NCI-H1105 (cell line): ENCODE data around the gene RIBC2.
A peak's percentile ranks its signal among the peaks of the same experiment; 100 is the strongest.
"Not testable (repeated sequence)": the region's sequence is repeated elsewhere in the genome, so short reads cannot be mapped to it uniquely, and the experiment has no call there.

Experiments
- DNase-seq: peaks from one replicate; lab custom pipeline; 2025; lab: John Stamatoyannopoulos, UW

The RIBC2 gene

DNA sequence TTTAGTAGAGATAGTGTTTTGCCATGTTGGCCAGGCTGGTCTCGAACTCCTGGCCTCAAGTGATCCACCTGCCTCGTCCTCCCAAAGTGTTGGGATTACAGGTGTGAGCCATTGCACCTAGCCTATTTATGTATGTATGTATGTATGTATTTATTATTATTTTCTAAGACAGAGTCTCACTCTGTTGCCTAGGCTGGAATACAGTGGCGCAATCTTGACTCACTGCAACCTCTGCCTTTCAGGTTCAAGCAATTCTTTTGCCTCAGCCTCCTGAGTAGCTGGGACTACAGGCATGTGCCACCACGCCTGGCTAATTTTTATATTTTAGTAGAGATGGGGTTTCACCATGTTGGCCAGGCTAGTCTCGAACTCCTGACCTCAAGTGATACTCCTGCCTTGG is 35.9 kb downstream of the RIBC2 start:
- not testable (repeated sequence) for DNase-seq

DNA sequence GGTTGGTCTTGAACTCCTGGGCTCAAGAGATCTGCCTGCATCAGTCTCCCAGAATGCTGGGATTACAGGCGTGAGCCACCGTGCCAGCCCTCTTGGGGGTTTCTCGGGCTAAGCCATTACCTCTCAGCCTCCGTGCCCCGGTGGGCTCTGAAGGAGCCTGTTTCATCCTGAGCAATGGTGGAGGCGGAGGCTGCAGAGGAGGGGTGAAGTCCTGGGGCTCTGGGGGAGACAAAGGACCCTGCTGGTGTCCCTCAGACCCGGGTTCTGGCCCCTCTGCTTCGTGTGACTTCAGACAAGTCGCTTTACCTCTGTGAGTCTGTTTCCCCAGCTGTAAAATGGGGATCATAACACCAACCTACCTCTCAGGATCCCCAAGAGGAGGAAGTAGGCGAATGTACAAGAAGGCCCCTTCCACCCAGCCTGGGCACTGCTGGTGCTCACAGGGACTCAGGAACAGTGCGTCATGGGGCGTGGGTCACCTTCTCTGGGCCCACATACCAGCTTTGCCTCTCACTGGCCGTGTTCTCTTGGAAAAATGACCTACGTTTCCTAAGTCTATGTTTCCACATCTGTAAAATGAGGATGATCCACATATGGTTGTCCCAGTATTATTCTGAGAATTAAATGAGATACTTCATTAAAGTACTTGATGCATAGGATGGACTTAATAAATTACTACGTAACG is 36.8 kb downstream of the RIBC2 start:
- DNase-seq = no peak

DNA sequence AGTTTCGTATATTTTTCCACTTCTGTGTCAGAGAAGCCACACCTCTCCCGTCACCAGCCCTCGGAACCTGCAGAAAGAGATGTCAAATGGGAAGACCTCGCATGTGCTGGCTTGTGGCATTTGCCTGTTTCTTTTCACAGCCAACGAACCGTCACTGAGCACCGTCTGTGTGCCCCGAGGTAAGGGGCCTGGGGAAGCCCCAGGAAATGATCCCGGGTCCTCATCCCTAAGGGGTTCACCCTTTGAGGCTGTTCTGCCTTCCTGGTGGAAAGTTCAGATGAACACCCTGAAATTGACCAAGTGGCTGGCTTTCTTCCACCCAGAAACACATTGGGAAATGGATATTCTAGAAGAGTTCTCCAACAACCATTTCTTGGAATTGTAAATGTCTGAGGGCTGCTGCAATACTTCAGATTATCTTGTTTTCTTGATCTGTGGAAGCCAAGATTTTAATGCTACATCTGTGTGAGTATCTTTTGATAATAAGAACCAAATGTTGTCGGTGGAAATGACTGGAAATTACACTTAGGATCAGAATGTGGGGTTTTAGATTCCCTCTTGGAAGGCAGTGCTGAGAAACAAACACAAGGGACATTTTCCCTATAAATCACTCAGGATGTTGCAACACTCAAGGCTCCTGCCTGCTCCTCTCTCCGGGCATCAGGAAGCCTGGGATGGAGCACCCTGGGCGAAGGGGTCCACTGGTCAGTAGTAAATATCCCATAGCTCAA is 37.6 kb downstream of the RIBC2 start:
- no peak for DNase-seq

DNA sequence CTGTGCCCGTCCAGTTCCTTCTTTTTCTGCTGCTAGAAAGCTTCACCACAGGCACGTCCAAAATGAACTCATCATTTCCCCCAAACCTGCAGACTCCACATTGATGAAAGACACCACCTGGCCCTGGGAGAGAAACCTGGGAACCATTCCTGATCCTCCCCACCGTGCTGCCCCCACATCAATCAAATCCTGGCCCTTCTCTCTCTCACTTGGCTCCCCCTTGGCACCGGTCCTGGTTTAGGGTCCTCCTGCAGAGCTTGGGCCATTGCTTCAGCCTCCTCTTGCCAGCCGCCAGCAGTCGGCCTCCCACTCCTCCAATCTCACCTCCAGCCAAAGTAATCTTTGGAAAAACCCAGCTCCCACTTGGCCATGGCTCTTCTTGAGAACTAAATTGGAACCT is 38.5 kb downstream of the RIBC2 start:
- no peak for DNase-seq

DNA sequence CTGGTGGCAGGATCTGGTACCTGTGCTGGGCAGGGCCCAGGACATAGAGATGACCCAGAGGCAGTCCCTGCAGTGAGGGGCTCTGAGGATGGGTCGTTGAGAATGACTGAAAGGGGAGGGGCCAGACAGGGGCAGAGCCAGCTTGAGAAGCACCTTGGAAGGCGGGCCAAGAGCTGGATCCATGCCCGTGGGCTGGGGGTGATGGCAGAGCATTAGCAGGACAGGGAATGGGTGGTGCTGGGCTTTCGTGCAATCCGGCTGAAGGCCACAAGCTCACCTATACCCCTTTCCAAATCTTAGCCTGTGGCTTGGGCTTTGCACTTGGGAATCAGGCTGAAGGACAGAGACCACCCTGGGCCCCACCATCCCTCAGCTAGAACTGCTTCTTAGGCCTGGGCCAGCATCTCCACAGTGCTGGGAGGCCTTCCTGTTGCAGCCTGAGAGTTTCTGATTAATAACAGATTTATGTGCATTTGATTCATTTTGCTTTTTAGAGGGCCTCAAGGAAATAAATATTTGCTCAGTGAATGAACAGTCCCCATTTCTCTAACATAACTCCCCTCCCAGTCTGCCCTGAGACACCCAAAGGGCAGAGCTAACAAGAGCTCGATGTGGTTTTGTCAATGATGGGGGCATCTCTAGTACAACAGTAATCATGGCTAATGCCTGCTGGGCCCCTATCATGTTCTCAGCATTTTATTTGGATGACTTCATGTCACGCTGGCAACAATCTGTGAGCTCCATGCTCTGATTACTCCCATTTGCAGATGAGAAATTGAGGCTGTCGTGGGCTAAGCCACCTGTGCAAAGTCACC is 39.3 kb downstream of the RIBC2 start:
- DNase-seq = no peak

DNA sequence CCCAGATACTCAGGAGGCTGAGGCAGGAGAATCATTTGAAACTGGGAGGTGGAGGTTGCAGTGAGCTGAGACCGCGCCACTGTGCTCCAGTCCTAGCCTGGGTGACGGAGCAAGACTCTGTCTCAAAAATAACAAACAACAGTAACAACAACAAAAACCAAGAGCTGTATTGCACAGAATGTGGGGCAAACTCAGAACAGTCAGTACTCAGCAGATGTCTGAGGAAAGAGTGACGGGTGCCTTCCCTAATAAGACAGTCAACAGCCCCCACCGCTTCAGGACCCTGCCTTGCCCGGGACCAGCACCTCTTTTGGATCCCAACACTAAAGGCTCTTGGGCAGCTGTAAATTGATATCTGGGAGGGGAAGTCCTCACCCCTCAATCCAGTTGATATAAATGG is 40.3 kb downstream of the RIBC2 start:
- DNase-seq = no peak

DNA sequence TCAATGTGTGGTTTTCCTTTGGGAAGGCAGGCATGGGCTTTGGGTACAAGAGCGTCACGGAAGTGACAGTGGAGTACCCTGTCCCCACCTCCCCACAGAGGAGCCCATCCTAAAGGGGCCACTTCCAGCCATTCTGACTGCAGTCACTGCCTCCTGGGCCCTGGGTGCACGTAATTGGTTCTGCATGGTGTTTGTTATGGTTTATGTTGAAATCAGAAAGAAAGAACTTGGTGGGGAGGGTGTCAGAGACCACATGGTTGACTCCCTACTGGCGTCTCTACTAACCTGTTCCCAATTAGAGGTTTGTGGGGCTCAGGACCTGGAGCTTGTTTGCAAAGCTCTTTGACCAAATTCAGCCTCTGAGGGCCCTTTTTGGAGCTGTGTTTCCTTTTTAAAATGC is 40.8 kb downstream of the RIBC2 start:
- no peak for DNase-seq

DNA sequence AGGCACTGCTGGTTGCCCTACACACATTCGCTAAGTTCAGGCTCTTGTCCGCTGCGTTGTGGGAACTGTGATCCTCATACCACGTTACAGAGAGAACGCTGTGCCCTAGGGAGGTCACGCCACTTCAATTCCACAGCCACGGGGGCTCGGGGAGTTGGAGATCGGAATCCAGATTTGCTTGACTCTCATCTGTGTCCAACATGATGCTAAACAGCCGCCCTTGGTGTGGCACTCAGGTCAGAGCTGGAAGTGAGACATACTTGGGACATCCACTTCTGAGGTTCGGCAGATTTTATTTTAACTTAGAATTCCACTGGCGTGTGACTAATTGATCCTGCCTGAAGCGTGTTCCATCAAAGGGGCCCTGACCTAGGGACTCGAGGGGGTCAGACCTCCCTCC is 41.7 kb downstream of the RIBC2 start:
- DNase-seq = no peak

DNA sequence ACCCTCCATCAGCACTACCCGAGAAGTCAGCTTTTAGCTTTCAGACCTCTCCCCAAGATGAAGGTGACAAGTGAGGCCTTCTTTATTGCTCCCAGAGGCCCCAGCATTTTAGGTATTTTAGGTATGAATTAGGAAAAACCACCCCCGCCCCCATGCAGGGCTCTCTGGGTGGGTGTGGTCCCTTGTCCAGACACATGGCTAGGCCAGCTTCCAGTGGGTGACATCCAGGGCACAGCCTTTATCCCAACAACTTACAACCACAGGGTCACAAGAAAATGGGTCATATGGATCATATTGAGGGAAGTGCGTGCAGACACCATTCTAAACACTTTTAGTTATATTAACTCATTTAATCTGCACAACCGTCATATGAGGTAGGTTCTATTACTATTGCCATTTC is 42.1 kb downstream of the RIBC2 start:
- DNase-seq = no peak

DNA sequence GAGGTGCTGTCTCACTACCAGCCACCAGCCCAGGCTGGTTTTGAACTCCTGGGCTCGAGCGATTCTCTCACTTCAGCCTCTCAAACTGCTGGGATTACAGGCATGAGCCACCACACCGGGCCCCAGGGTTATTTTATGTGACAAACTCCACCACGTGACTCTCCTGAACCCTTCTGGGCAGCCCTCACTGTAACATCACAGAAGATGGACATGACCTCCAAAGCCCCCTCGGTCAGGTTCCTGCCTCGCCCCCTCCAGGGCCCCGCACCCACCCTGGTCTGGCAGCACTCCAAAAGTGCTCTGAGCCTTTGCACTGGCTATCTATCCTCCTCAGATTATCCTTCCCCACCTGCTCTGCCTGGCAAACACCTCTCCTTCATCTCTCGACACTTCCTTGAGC is 43.3 kb downstream of the RIBC2 start:
- DNase-seq = no peak

DNA sequence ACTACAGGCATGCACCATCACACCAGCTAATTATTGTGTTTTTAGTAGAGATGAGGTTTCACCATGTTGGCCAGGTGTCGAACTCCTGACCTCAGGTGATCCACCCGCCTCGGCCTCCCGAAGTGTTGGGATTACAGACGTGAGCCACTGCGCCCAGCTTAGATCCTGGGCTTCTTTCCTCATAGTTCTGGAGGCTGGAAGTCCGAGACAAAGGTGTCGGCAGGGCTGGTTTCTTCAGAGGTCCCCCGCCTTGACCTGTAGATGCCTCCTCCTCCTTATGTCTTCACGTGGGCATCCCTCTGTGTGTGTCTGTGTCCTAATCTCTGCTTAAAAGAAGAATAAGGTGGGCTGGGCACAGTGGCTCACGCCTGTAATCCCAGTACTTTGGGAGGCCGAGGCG is 45.0 kb downstream of the RIBC2 start:
- no peak for DNase-seq

DNA sequence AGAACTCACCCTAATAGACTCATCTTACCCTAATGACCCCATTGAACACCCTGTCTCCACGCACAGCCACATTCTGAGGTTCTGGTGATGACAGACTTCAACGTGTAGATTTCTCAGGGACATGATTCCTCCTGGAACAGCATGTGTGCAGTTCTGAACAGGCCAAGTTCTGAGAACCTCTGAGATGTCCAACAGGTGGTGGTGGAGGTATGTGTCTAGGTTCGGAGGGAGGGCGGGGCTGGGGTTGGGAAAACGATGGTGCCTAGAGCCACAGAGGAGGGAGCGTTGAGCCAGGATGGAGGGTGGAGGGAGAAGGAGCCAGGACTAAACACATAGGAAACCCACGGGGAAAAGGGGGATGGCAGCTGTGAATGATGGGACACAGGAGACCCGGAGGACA is 45.7 kb downstream of the RIBC2 start:
- DNase-seq = no peak

DNA sequence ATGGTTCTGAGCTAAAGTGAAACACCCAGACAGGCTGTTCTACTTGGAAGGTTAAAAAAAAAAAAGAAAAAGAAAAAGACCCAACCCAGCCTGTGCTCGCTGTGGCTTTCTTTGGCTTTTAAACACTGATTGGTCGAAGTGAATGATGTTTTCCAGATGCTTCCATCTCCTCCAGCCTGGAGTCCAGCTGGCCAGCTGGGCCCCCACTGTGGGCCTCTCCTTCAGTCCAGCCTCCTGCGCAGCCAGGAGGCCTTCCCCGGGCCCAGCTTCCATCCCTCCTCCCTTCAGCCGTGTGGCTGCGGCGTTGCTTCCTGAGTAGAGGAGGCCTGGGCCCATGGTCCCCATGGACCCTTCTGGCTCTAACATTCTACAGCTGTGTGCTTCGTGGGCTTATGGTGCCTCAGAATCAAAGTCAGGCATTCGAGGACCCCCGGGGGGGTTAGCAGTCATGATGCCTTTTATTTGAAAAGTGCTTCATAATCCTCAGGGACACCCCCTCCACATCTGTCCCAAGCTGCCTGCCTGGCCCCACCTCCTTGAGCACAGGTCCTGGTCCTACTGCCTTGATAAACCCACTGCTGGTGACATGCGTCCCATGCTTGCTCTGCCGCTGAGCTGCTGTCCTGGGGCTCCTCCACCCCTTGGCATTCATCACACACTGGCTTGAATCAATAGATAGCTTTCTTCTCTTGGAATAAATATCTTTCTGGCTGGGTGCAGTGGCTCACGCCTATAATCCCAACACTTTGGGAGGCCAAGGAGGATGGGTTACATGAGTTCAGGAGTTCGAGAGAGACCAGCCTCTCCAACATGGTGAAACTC is 47.0 kb downstream of the RIBC2 start:
- no peak for DNase-seq

DNA sequence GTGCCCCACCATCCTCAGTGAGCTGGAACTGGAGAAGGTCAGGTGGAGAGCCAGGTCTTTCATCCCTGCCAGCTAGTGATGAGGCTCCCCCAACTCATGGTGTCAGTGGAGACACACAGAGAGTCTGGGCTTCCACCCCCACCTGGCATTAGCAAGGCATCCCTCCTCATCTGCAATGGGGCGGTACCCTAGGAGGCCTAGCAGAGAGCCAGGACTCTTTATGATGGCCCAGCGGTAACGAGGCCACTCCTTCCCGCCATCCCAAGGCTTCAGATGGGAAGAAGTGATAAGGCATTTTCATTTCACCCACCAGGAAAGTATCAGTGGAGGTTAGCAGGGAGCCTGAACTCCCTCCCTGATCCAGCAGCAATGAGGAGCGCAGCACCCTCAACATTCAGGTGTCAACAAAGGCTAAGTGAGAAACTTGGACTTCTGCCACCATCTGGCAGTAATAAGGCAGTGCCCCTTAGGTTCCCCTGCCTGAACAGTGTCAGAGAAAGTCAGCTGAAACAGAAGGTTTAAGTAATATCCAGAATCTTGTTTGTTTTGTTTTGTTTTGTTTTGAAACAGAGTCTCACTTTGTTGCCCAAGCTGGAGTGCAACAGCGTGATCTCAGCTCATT is 48.7 kb downstream of the RIBC2 start:
- peak; percentile 45 for DNase-seq

DNA sequence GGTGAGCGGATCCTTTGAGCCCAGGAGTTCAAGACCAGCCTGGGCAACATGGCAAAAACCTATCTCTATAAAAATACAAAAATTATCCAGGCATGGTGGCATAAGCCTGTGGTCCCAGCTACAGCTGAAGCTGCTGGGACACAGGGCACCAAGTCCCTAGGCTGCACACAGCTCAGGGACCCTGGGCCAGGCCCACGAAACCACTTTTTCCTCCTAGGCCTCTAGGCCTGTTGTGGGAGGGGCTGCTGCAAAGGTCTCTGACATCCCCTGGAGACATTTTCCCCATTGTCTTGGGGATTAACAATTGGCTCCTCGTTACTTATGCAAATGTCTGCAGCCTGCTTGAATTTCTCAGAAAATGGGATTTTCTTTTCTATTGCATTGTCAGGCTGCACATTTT is 50.2 kb downstream of the RIBC2 start:
- not testable (repeated sequence) for DNase-seq

DNA sequence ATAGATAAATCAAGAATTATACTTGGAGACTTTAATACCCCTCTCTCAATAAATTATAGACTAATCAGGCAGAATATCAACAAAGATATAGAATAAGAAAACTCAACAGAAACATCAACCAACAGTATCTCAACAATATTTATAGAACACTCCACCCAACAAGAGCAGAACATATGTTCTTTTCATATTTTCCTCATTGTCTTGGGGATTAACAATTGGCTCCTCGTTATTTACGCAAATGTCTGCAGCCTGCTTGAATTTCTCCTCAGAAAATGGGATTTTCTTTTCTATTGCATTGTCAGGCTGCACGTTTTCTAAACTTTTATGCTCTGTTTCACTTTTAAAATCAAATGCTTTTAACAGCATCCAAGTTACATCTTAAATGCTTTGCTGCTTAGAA is 52.1 kb downstream of the RIBC2 start:
- no peak for DNase-seq

DNA sequence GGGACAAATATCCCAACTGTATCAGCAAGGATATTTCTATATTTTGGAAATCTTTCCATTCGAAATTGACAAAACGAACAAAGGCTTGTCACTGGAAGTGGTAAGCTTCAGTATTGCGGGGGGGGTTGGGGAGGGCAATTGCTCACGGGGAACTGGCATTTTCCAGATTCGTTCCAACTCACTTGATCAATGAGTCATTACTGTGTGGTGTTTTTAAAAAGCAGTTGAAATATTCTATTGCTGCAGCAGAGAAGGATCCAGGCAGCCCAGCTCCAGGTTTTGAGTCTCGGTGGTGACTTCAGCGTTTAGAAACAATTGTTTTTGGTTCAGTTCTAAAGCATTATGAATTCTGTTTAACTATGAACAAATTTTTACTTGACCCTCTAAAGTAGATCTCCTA is 55.4 kb downstream of the RIBC2 start:
- DNase-seq = no peak

DNA sequence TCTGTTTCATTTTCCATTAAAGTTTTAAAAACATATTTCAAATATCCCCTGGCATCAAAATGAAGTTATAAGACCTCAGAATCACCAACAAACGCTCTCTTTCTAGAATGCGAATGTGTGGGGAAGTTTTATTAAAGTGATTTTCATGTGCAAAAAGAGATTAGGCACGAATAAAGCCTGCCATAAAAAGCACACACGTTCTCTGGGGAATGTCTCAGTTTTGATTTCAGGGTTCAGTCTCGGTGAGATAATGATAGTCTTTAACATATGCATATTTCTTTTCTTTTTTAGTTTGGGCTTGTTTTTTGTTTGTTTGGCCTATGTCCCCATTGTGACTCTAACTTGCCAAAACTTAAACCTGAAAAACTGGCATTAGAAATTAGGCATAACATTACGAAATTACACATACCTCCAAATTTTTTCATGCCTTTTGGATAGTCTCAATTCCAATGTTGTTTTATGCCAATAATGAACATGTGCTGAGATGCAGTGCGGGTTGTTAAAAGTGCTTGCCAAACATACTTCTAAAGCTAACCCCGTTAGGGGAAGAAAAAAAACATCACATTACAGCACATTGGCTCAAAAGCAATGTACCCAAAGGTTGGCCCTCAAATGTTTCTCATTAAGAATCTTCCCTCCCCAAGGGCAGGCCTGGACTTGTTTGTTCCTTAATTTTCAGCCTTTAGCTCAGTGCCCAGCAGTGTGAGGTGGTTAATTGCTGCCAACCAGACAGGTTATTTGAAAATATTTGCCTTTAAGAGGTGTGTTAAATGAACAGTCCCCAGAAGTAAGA is 56.0 kb downstream of the RIBC2 start:
- peak; percentile 14 for DNase-seq

DNA sequence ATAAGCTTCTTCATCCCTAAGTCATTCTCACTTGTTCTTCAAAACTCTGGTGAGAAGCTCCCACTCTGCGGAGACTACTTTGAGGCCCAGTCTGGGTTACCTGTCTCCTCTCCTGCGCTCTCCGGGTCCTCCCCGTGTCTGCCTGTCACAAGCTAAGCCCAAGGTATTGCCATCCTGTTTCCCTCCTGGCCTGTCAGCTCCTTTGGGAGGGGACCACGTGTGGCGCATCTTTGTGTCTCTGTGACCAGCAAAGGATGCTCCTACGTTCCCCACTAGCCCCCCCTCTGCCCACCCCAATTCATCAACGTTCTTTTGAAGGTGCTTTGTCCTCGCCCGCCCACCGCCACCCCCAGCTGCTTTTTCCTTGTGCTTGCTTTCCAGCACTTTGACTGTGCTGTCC is 57.4 kb downstream of the RIBC2 start:
- no peak for DNase-seq

DNA sequence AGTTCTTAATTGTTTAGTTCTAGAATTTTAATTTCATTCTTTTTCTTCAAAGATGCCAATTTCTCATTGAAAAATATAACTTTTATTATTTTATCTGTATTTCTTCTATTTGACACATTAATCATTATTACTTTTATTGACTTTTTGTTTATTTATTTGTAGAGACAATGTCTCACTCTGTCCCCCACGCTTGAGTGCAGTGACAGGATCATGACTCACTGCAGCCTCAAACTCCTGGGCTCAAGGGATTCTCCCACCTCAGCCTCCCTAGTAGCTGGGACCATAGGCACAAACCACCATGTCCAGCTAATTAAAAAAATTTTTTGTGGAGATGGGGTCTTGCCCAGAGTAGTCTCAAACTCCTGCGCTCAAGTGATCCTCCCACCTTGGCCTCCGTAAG is 58.9 kb downstream of the RIBC2 start:
- DNase-seq = no peak
